ENCODE results near the gene KRT2. TPM values are rescaled to one million over a fixed set of nuclear protein-coding genes. Genes with fewer than 3 reads are reported as not detected.

KRT2 gene
- total RNA-seq, 1 experiment from 2014 or later: not detected

DNA sequence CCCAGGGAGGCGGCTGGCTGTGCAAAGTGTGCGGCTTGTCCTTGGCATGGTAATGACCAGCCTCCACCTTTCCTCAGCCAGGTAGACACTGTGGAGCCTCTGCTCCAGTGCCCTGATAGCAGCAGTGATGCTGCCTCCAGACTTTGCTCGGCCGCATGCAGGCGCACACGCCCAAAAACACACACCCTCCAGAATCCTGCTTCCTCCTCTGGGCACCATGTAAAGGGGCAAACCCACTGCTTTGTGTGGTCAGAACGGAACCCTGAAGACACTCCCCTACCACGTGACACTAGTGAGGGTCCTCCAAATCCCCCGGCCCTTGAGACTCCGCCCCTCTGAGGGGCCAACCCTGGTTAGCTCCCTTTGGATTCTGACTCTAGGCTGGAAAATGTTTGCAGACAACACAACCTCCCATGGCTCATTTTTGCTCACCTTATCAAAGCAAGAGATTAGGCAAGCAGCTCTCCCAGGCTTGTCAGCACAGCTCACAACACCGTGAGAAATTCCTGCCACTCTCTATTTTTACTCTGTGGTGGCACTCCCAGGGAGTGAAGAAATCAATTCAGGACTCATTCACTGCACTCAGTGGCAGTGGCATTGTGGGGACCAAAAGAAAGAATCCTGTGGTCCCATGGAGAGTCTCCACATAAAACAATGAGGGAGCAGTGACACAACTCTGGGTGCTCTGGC, 46.8 kb upstream of the KRT2 start:
- ChIA-PET CTCF (no interaction called here), POLR2A (interaction anchor here (1.2 to 1.6 kb wide), 2 partner anchors 9 to 31 kb away, joined by 3 read pairs; no protein-coding TSS in a partner anchor)
- no peak for DNase-seq (ENCODE audit: unreplicated experiment)
- intact Hi-C loops (cut with micrococcal nuclease): no loop called here
- Mint-ChIP-seq H3K27ac (ENCODE audit: low read depth, unreplicated experiment) (no peak overlapping the region), H3K36me3 (ENCODE audit: insufficient read depth, unreplicated experiment) (no peaks in the 10 kb centered on the region), H3K4me3 (ENCODE audit: unreplicated experiment) (no peak overlapping the region), H3K4me1 (ENCODE audit: insufficient read depth, unreplicated experiment) (no peaks in the 10 kb centered on the region), H3K9me3 (ENCODE audit: unreplicated experiment) (no peaks in the 10 kb centered on the region), H3K27me3 (ENCODE audit: insufficient read depth, unreplicated experiment) (peaks cover 77% of the 10 kb centered on the region)
- no TSS peak for BruUV-seq (replicated peaks)
- TF ChIP-seq, protein P1, sequence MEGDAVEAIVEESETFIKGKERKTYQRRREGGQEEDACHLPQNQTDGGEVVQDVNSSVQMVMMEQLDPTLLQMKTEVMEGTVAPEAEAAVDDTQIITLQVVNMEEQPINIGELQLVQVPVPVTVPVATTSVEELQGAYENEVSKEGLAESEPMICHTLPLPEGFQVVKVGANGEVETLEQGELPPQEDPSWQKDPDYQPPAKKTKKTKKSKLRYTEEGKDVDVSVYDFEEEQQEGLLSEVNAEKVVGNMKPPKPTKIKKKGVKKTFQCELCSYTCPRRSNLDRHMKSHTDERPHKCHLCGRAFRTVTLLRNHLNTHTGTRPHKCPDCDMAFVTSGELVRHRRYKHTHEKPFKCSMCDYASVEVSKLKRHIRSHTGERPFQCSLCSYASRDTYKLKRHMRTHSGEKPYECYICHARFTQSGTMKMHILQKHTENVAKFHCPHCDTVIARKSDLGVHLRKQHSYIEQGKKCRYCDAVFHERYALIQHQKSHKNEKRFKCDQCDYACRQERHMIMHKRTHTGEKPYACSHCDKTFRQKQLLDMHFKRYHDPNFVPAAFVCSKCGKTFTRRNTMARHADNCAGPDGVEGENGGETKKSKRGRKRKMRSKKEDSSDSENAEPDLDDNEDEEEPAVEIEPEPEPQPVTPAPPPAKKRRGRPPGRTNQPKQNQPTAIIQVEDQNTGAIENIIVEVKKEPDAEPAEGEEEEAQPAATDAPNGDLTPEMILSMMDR (IDR thresholded peaks at IDR 0.05; ENCODE audit: unreplicated experiment): no peak

DNA sequence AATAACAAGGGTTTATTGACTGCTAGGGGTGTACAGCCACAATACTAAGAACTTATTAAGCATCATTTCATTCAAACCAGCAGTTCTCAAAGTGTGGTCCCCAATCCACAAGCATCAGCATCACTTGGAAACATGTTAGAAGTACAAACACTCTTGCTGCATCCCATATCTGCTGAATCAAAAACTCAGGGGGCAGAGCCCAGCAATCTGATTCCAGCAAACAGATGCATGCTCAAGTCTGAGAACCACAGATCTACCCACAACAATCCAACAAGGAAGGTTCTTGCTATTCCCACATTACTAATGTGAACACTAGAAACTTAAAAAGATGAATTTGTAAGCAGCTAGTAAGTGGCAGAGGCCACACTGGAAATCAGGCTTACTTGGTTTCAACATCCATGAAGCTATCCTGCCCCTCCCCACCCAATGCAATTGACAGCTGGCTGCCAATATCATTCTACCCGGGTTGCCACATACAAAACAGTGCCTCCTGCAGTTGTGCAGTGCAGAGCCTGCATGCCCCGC, 45.1 kb upstream of the KRT2 start:
- BruUV-seq (replicated peaks): no TSS peak
- Mint-ChIP-seq H3K4me3 (ENCODE audit: unreplicated experiment) (no peak overlapping the region), H3K27ac (ENCODE audit: low read depth, unreplicated experiment) (no peak overlapping the region), H3K9me3 (ENCODE audit: unreplicated experiment) (no peaks in the 10 kb centered on the region), H3K36me3 (ENCODE audit: insufficient read depth, unreplicated experiment) (no peaks in the 10 kb centered on the region), H3K27me3 (ENCODE audit: insufficient read depth, unreplicated experiment) (peaks cover 76% of the 10 kb centered on the region), H3K4me1 (ENCODE audit: insufficient read depth, unreplicated experiment) (no peaks in the 10 kb centered on the region)
- TF ChIP-seq, protein P1 (IDR thresholded peaks at IDR 0.05; ENCODE audit: unreplicated experiment): no peak
- POLR2A ChIA-PET: no interaction called here
- intact Hi-C loops (cut with micrococcal nuclease): no loop called here
- no peak for DNase-seq (ENCODE audit: unreplicated experiment)
- CTCF ChIA-PET: no interaction called here

DNA sequence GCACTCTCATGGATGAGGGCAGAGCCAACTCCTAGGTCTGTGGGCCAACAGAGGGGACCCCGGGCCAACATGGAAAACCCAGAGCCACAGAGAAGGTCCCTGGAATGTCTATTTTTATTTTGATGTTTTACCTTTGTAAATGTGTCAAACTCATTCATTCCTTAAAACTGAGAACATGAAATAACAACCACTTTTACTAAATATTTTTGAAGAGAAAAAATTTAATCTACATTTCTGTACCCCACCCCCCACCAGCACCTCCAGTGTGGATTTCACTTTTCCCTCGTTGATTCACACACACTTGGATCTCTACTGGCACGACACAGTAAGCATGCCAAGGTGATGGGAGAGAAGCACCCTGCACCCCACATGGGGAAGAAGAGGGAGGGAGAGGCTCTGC, 44.6 kb upstream of the KRT2 start:
- DNase-seq (ENCODE audit: unreplicated experiment): no peak
- no peaks in the 10 kb centered on the region for H3K4me1 Mint-ChIP-seq (ENCODE audit: insufficient read depth, unreplicated experiment)
- TF ChIP-seq, protein P1 (IDR thresholded peaks at IDR 0.05; ENCODE audit: unreplicated experiment): no peak
- no TSS peak for BruUV-seq (replicated peaks)
- H3K27me3 Mint-ChIP-seq (ENCODE audit: insufficient read depth, unreplicated experiment): peaks cover 75% of the 10 kb centered on the region
- H3K4me3 Mint-ChIP-seq (ENCODE audit: unreplicated experiment): no peak overlapping the region
- ChIA-PET CTCF (no interaction called here), POLR2A (no interaction called here)
- H3K36me3 Mint-ChIP-seq (ENCODE audit: insufficient read depth, unreplicated experiment): no peaks in the 10 kb centered on the region
- no peaks in the 10 kb centered on the region for H3K9me3 Mint-ChIP-seq (ENCODE audit: unreplicated experiment)
- intact Hi-C loops (cut with micrococcal nuclease): no loop called here
- no peak overlapping the region for H3K27ac Mint-ChIP-seq (ENCODE audit: low read depth, unreplicated experiment)

DNA sequence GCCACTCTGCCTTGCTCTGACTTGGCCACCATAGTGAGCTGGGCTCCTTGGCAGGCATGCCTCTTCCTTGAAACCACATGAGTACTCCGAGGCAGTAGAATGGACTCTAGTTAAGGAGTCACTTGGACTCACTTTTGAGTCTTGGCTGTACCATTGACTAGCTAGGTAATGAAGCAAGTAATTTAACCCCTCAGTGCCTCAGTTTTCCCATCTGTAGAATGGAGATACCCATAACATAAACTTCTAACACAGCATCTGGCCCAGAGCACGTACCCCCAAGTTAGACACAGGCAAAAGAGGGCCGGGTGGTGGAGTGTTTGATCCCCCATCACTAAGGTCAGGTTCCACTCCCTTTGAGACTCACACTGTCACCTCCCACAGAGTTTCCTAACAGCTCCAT, 43.0 kb upstream of the KRT2 start:
- Mint-ChIP-seq H3K36me3 (ENCODE audit: insufficient read depth, unreplicated experiment) (no peaks in the 10 kb centered on the region), H3K27me3 (ENCODE audit: insufficient read depth, unreplicated experiment) (peaks cover 64% of the 10 kb centered on the region), H3K27ac (ENCODE audit: low read depth, unreplicated experiment) (no peak overlapping the region), H3K4me1 (ENCODE audit: insufficient read depth, unreplicated experiment) (no peaks in the 10 kb centered on the region), H3K4me3 (ENCODE audit: unreplicated experiment) (no peak overlapping the region), H3K9me3 (ENCODE audit: unreplicated experiment) (no peaks in the 10 kb centered on the region)
- ChIA-PET POLR2A (no interaction called here), CTCF (no interaction called here)
- BruUV-seq (replicated peaks): no TSS peak
- TF ChIP-seq, protein P1 (IDR thresholded peaks at IDR 0.05; ENCODE audit: unreplicated experiment): no peak
- no peak for DNase-seq (ENCODE audit: unreplicated experiment)
- intact Hi-C loops (cut with micrococcal nuclease): no loop called here
